ENCODE measurements around the gene SOX10.
"Not testable (repeated sequence)": the region's sequence is repeated elsewhere in the genome, so short reads cannot be mapped to it uniquely, and the experiment has no call there.

Gene SOX10

DNA sequence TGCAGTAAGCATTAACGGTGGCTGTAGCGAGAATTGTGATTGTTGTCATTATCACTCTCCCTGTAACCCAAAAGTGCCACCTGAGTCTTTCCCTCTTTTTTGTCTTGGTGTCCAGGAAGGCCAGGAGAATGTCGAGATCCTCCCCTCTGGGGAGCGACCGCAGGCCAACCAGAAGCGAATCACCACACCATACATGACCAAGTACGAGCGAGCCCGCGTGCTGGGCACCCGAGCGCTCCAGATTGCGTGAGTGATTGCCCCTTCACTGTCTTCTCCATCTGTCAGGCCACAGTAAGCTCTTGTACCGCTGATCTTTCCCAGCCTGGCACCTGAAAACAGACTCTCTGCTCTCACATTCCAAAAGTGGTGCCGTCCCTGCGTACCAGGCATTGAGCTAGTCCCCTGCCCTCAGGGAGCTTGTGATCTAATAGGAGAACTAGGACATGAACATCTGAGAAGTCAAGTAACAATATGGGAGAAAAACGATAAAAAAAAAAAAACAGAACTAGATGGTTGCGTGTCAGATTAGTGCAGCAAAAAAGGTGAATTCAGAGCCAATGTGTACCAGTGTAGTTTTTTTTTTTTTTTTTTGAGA lies 25.0 kb downstream of the SOX10 start:
- DNase-seq: no peak

DNA sequence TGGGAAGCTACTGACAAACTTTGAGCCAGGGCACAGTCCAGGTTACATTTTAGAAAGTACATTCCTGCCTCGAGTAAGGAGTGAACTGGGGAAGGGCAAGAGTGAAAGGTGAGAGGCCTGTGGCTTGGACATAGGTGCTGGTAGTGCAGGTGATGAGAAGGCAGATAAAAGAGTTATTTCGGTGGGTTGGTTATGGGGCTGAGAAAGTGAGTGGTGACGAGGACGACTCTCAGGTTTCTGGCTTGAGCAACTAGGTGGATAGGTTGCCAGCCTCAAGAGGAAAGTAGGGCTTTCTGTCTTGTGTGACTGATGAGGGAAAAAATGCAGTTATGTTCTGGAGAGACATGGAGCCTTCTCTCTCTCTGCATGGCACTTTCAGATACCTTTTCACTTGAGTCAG lies 27.1 kb downstream of the SOX10 start:
- no peak for DNase-seq

DNA sequence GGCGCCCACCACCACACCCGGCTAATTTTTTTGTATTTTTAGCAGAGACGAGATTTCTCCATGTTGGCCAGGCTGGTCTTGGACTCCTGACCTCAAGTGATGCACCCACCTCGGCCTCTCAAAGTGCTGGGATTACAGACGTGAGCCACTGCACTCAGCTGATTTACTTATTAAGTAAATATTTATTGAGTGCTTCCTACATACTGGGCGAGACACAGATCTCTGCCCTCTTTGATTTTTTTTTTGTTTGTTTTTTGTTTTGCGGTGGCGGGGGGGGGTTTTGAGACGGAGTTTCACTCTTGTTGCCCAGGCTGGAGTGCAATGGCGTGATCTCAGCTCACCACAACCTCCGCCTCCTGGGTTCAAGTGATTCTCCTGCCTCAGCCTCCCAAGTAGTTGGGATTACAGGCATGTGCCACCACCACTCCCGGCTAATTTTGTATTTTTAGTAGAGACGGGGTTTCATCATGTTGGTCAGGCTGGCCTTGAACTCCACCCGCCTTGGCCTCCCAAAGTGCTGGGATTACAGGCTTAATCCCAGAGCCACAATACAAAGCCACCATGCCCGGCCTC lies 28.4 kb downstream of the SOX10 start:
- DNase-seq: not testable (repeated sequence)

- no peak for DNase-seq
Observed at GRCh38 chr22:37954686-37955085, 29.7 kb downstream of the SOX10 start.

DNA sequence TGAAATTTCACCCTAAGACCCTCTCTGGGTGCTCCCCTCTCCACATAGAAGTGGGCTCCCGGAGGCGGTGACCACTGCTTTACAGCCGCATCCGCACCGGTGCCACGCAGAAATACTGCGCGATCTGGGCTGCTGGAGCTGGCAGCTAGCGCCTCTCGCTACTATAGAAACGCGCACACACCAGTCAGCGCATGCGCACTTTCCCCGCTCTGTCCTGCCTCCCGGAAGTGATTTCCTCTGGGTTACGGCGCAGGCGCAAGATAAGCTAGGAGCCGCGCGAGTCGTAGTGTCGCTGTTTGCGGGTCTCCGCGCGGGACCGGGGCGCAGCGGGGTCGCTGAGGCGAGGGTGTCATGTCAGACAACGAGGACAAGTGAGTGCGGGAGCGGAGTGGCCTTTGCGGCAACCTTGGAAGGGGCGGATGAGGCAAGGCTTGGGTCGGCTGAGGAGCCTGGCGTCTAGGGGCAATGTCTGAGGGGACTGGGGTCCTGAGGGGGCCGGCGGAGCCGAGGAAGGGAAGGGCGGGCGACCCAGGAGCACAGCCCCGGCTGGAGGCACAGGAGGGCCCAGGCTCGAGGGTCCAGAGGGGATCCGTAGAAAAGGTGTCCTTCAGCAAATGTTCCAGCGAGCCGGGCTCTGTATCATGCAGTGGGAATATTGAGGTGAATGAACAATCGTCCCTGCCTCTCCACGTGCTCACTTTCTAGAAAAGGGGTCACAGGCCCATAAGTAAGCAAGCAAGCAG lies 30.7 kb downstream of the SOX10 start, which contains the start of the genes C22orf23 and POLR2F:
TSS of gene C22orf23 (minus strand) at position 165 of the 743 bp plus-strand sequence. CDS start 452 bp downstream, outside the sequence.
TSS of gene POLR2F (plus strand) at position 263 of the 743 bp plus-strand sequence. CDS start at position 352, 89 bp downstream.
- DNase-seq: peak; percentile 94 to 95

GRCh38 chr22:37953062-37953436 lies 31.3 kb downstream of the SOX10 start:
- peak in 1 of 2 experiments; percentile 2 for DNase-seq

DNA sequence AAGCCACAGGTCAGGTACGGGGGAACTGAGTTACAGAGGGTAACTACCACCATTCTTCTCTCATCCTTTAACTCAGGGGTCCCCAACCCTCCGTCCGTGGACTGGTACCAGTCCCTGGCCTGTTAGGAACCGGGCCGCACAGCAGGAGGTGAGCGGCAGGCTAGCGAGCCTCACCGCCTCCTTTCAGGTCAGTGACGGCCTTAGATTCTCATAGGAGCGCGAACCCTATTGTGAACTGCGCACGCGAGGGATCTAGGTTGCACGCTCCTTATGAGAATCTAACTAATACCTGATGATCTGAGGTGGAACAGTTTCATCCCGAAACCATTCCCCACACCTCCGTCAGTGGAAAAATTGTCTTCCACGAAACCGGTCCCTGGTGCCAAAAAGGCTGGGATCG lies 31.7 kb downstream of the SOX10 start:
- DNase-seq: not testable (repeated sequence)

DNA sequence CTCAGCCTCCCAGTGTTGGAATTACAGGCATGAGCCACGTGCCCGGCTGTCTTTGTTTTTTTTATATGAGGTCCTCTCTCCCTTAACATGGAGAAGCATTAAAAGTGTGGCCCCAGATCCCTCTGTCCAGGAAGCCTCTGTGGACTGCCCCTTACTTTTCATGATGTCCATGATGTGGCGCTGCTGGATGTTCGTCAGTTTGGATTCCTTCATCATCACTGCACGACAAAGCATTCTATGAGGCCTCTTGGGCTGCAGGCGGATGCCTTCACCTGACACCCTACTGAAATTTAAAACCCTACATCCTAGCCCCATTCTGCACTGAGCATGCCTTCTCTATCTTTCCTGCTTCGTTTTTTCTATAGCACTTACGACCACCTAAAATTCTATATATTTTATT lies 33.0 kb downstream of the SOX10 start:
- DNase-seq: no peak

- not testable (repeated sequence) for DNase-seq
Observed at GRCh38 chr22:37947142-37947795, 37.1 kb downstream of the SOX10 start.

DNA sequence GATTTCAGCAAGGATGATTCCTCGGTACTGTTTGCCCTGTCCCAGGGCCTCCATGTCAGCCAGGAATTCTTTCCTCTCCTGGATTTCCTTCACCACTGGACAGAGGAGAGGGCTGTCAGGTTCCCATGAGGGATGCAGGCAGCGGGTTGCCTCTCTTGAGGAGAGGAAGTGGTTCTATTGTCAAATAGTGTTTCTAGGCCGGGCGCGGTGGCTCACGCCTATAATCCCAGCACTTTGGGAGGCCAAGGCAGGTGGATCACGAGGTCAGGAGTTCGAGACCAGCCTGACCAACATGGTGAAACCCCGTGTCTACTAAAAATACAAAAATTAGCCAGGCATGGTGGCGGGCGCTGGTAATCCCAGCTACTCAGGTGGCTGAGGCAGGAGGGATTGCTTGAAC lies 39.9 kb downstream of the SOX10 start:
- not testable (repeated sequence) for DNase-seq

GRCh38 chr22:37943825-37944198 lies 40.5 kb downstream of the SOX10 start:
- no peak for DNase-seq

DNA sequence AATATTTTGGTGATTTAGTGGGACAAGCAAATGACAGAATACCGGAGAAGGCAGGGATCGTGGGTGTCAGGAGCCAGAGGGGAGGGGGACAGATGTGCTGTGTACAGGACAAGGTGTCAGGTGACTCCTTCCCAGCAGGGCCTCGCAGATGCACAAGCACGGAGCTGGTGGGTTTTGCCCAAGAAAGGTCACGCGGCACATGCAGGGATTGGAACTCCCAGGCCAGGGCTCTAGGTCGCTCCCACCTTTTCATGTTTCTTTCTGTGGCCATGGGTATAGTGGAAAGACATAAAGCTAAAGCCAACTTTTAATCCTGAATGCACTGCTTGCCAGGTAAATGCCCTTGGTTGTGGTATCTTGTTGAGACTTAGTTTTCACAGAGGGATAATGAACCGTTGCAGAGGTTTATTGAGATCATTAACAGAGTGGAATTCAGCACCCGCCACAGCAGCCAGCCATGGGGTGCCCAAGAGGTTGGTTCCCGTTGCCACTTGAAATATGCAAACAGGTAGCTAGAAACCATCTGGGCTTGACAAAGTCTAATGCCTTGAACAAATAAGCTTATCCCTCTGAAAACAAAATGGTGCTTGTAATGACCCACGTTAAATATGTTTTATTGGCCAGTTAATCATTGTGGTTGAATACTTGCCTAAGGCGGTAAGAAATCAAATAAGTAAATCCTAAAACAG lies 41.1 kb downstream of the SOX10 start:
- no peak for DNase-seq

DNA sequence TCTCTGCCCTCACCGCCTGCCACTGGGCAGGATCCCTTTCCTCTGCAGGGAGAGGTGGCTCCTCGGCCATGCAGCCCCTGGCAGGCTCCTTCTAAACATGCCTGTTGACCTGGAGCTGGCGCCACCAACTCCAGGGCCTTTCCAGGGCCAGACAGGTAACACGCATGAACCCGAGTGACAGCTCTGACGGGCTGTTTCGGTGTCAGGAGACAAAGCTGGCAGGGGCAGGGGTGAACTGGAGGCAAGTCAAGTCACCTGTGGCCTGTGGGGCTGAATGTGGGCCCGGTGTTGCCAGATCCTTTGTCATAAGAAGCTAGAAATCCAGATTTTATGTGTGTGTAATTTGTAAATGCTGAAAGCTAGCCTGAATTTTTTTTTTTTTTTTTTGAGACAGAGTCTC lies 42.2 kb downstream of the SOX10 start:
- no peak for DNase-seq

GRCh38 chr22:37940698-37941376 lies 43.5 kb downstream of the SOX10 start:
- DNase-seq: no peak

GRCh38 chr22:37933711-37934376 lies 50.5 kb downstream of the SOX10 start:
- peak; percentile 74 to 76 for DNase-seq

GRCh38 chr22:37932821-37933578 lies 51.4 kb downstream of the SOX10 start:
- DNase-seq: no peak

GRCh38 chr22:37932401-37932800 lies 52.0 kb downstream of the SOX10 start:
- no peak for DNase-seq

GRCh38 chr22:37931893-37932389 lies 52.4 kb downstream of the SOX10 start:
- DNase-seq: no peak

DNA sequence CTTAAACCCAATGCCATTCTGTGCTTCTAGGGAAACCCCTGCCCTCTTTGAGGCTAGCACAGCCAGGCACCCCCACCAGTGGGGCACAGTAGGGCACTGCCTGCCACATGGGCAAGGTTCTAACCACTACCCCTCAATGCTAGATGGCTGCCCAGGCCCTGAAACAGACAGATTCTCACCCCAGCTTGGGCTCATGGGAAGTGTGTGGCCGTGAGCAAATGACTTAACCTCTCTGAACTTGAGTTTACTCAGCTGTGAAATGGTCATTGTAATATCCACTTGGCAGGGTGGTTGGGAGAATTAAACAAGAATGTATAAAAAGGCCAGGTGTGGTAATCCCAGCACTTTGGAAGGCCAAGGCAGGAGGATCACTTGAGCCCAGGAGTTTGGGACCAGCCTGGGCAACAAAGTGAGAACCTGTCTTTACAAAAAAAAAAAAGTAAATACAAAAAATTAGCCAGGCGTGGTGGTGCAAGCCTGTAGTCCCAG lies 53.4 kb downstream of the SOX10 start:
- DNase-seq: no peak

GRCh38 chr22:37930270-37930951 lies 53.9 kb downstream of the SOX10 start:
- DNase-seq: no peak
